Measurements from ENCODE around the gene SLC2A2. TPM values are rescaled to one million over a fixed set of nuclear protein-coding genes. Genes with fewer than 3 reads are reported as not detected.

The SLC2A2 gene
- polyA plus RNA-seq, 1 donor (not counting 4 experiments of a cell fraction or from before 2014, with no cell fraction given): not detected

- Histone ChIP-seq H3K27ac (ENCODE audit: control insufficient read depth, insufficient read depth, low read length) (no peak overlapping the region), H3K4me1 (ENCODE audit: control insufficient read depth, extremely low read depth, insufficient read depth, low read length) (no peaks in the 10 kb centered on the region), H3K4me3 (ENCODE audit: control insufficient read depth in 2 of 3, extremely low read depth in 1 of 3, insufficient read depth in 2 of 3, low read depth in 1 of 3, low read length in 3 of 3) (no peak overlapping the region), H3K4me2 (ENCODE audit: control insufficient read depth, extremely low read depth, insufficient read depth, low read depth, low read length) (no peak overlapping the region), H2AFZ (ENCODE audit: control insufficient read depth, low read length) (no peak overlapping the region), H3K9me3 (ENCODE audit: control insufficient read depth, low read depth, low read length) (no peaks in the 10 kb centered on the region), H3K27me3 (ENCODE audit: control insufficient read depth, extremely low read depth, insufficient read depth, low read length) (no peaks in the 10 kb centered on the region), H4K20me1 (ENCODE audit: control insufficient read depth, extremely low read depth, insufficient read depth, low read length) (no peaks in the 10 kb centered on the region), H3K9ac (ENCODE audit: control insufficient read depth, extremely low read depth, insufficient read depth, low read length) (no peak overlapping the region), H3K36me3 (ENCODE audit: control insufficient read depth in 2 of 2, extremely low read depth in 1 of 2, insufficient read depth in 2 of 2, low read length in 2 of 2) (no peaks in the 10 kb centered on the region), H3K79me2 (ENCODE audit: control insufficient read depth, insufficient read depth, low read length) (no peaks in the 10 kb centered on the region), H3K9me1 (ENCODE audit: control insufficient read depth, extremely low read depth, insufficient read depth, low read length) (no peaks in the 10 kb centered on the region)
- dilution Hi-C loops (cut with MboI; ENCODE audit: extremely low pct_ligation_motif_present, low sequenced_read_pairs): no loop called here
- TF ChIP-seq CTCF (optimal IDR thresholded peaks at IDR 0.05 in 1 of 3, IDR thresholded peaks at IDR 0.05 in 1 of 3, conservative IDR thresholded peaks at IDR 0.05 in 1 of 3; ENCODE audit: extremely low read depth in 1 of 3, insufficient read depth in 2 of 3, low read length in 3 of 3): no peak
- TF ChIP-seq EZH2 (IDR thresholded peaks at IDR 0.05; ENCODE audit: low read length): no peak
- FAIRE-seq (no peak), DNase-seq (ENCODE audit: low read depth, low spot score) (no peak)
Measured at GRCh38 chr3:170956647-170957046, 69.9 kb downstream of the SLC2A2 start.

GRCh38 chr3:170953736-170954135 is 72.8 kb downstream of the SLC2A2 start:
- no peak for FAIRE-seq
- H3K4me3 ChIP-seq (ENCODE audit: control insufficient read depth in 2 of 3, extremely low read depth in 1 of 3, insufficient read depth in 2 of 3, low read depth in 1 of 3, low read length in 3 of 3): no peak overlapping the region

More at GRCh38 chr3:170953736-170954135, 72.8 kb downstream of the SLC2A2 start:
- no peak for DNase-seq (ENCODE audit: low read depth, low spot score)
- no peak overlapping the region for H3K4me2 ChIP-seq (ENCODE audit: control insufficient read depth, extremely low read depth, insufficient read depth, low read depth, low read length)
- H2AFZ ChIP-seq (ENCODE audit: control insufficient read depth, low read length): no peak overlapping the region
- H3K79me2 ChIP-seq (ENCODE audit: control insufficient read depth, insufficient read depth, low read length): no peaks in the 10 kb centered on the region
- no peaks in the 10 kb centered on the region for H3K4me1 ChIP-seq (ENCODE audit: control insufficient read depth, extremely low read depth, insufficient read depth, low read length)
- H3K9me1 ChIP-seq (ENCODE audit: control insufficient read depth, extremely low read depth, insufficient read depth, low read length): no peaks in the 10 kb centered on the region
- H4K20me1 ChIP-seq (ENCODE audit: control insufficient read depth, extremely low read depth, insufficient read depth, low read length): no peaks in the 10 kb centered on the region
- H3K9me3 ChIP-seq (ENCODE audit: control insufficient read depth, low read depth, low read length): no peaks in the 10 kb centered on the region
- no peak overlapping the region for H3K9ac ChIP-seq (ENCODE audit: control insufficient read depth, extremely low read depth, insufficient read depth, low read length)
- H3K36me3 ChIP-seq (ENCODE audit: control insufficient read depth in 2 of 2, extremely low read depth in 1 of 2, insufficient read depth in 2 of 2, low read length in 2 of 2): no peaks in the 10 kb centered on the region
- H3K27me3 ChIP-seq (ENCODE audit: control insufficient read depth, extremely low read depth, insufficient read depth, low read length): no peaks in the 10 kb centered on the region
- TF ChIP-seq CTCF (optimal IDR thresholded peaks at IDR 0.05 in 1 of 3, IDR thresholded peaks at IDR 0.05 in 1 of 3, conservative IDR thresholded peaks at IDR 0.05 in 1 of 3; ENCODE audit: extremely low read depth in 1 of 3, insufficient read depth in 2 of 3, low read length in 3 of 3) (no peak), EZH2 (IDR thresholded peaks at IDR 0.05; ENCODE audit: low read length) (no peak)
- dilution Hi-C loops (cut with MboI; ENCODE audit: extremely low pct_ligation_motif_present, low sequenced_read_pairs): no loop called here
- no peak overlapping the region for H3K27ac ChIP-seq (ENCODE audit: control insufficient read depth, insufficient read depth, low read length)

Data from keratinocyte (primary cell).